Measurements from ENCODE around the gene PDCD11.

The PDCD11 gene

DNA sequence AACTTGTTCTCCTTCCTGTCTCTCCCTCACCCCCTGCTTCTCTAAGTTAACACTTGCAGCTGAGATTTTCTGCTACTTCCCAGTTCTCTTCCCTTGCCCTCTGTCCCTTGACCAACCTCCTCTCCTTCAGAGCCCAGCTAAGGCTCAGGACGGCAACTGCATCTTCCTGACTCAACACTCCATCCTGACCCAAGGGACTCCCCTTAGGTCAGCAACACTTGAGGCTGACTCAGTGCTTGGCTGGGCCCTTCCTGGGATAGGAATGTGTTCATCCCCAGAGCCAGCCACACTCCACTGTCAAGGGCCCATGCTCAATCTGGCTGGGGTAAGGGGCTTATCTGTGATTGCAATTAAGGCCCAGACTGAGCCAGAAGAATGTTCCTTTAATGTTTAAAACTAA is 52.3 kb downstream of the PDCD11 start:
- Histone ChIP-seq H3K4me2 (peak overlapping the region; percentile 100), H3K27ac (0 out of 2 replicates have a peak overlapping the region, but pooled peaks have one; percentile 2), H3K4me1 (peaks cover 63% of the 10 kb centered on the region), H3K4me3 (no peak overlapping the region), H4K20me1 (peaks cover 60% of the 10 kb centered on the region), H3K9ac (no peak overlapping the region), H3K27me3 (no peaks in the 10 kb centered on the region), H3K9me3 (no peaks in the 10 kb centered on the region), H3K36me3 (peaks cover 62% of the 10 kb centered on the region)
- TF ChIP-seq Cebpa-rat (IDR thresholded peaks at IDR 0.05): no peak

DNA sequence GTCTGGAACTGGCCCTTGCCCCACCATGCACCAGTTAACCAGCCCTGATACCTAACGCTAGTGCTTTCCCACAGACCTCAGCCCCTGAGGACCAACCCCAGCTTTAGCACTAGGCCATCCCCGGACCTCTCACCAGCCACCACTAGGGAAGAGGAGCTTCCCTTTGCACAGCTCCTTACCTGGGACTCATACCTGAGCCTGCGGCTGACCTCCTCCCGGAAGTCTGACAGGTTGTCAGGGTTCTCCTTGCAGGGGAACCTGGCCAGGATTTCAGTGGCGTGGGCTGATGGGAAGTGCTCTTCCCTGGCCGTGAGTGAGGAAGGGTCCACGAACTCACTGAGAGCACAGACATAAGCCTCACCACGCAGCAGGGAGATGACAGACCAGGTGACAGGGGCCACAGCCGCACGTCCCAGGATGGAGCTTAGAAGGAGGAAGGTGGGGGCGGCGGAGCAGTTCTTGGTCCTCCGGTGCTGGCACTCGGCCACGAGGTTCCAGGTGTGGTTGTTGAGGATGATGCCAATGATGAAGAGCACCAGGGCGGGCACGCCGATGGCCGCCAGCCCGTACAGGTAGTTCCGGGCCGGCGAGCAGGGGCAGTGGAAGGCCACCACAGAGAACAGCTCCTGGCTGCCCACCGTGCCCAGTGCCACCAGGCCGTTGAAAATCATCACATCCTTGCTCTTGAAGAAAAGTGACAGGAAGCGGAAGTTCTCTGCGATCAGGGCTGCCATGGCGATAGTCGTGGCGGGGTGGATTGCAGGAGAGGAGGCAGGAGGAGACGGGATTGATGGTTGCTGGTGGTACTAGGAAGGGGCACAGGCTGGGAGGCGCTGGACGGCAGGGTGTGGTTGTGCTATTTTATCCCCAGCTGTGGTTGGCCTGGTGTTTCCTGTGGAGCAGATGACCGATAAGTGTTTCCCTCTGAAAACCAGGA is 53.0 kb downstream of the PDCD11 start:
- H3K27me3 ChIP-seq: no peaks in the 10 kb centered on the region
- H3K4me1 ChIP-seq: peaks cover 68% of the 10 kb centered on the region
- 0 out of 2 replicates have a peak overlapping the region, but pooled peaks have one; percentile 84 for H3K9ac ChIP-seq
- peaks cover 55% of the 10 kb centered on the region for H3K36me3 ChIP-seq
- H3K9me3 ChIP-seq: no peaks in the 10 kb centered on the region
- no peak for TF ChIP-seq Cebpa-rat (IDR thresholded peaks at IDR 0.05)
- H3K27ac ChIP-seq: peak overlapping the region; percentile 84
- H3K4me2 ChIP-seq: peak overlapping the region; percentile 100
- H4K20me1 ChIP-seq: peaks cover 53% of the 10 kb centered on the region
- 0 out of 2 replicates have a peak overlapping the region, but pooled peaks have one; percentile 16 for H3K4me3 ChIP-seq

DNA sequence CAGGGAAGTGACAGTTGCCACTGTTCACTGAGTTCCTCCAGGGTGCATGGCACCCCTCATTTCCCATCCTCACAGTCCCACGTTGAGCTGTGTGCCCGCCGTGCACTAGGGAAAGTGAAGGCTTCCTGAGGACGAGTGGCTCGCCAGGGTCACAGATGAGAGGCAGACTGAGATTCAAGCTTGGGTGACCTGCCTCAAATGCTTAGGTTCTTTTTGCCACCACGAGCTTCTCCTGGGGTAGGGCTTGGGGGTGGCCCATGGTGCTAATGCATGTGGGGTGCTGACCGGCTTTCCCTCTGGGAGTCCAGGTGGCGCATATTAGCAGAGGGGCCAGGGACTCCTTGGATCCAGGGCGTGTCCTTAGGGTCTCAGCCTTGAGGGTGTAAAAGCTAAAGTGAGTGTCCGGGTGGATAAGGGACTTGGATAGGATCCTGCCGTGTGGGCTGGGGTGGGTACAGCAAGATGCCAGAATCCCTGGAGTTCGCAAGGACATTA is 53.8 kb downstream of the PDCD11 start:
- peaks cover 47% of the 10 kb centered on the region for H3K36me3 ChIP-seq
- H3K9me3 ChIP-seq: no peaks in the 10 kb centered on the region
- peak overlapping the region; percentile 100 for H3K4me2 ChIP-seq
- H3K27ac ChIP-seq: peak overlapping the region; percentile 84
- TF ChIP-seq Cebpa-rat (IDR thresholded peaks at IDR 0.05): no peak
- H4K20me1 ChIP-seq: peaks cover 46% of the 10 kb centered on the region
- H3K4me3 ChIP-seq: peak overlapping the region; percentile 83
- H3K9ac ChIP-seq: peak overlapping the region; percentile 84
- no peaks in the 10 kb centered on the region for H3K27me3 ChIP-seq
- peaks cover 68% of the 10 kb centered on the region for H3K4me1 ChIP-seq

DNA sequence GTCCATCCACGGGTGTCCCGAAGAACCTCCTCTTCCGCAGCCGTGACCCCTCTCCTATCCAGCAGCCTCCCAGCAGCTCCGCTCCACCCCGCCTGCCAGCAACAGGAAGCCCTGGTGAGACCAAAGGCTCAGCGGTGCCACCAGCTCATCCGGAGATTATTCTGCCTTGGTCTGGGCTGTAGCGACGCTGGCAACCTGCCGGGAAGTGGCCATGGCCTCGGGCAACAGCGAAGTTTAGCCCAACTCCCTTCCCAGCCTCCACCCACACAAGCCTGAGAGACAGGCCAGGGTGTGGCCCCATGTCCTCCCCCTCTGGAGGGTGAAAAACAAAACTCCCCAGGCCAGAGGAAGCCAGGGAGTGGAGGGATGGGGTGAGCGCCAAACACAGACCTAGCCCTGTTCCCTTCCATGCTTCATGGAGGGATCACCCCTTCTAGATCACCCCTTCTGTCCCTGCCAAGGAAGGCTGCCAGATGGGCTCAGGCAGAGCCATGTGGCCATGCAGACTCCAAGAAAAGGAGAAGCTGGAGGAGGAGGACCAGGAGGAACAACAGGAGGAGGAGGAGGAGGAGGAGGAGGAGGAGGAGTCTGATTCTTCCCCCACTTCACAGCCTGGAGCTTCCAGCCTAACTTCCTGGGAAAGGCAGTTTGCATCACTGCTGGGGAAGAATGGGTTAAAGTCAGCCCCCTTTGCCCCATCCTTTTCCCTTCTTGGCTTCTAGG is 54.8 kb downstream of the PDCD11 start:
- Histone ChIP-seq H3K4me3 (peak overlapping the region; percentile 83), H3K4me2 (peak overlapping the region; percentile 100), H3K9ac (peak overlapping the region; percentile 84), H4K20me1 (peaks cover 36% of the 10 kb centered on the region), H3K27ac (peak overlapping the region; percentile 84), H3K4me1 (peaks cover 68% of the 10 kb centered on the region), H3K9me3 (no peaks in the 10 kb centered on the region), H3K27me3 (no peaks in the 10 kb centered on the region), H3K36me3 (peaks cover 37% of the 10 kb centered on the region)
- no peak for TF ChIP-seq Cebpa-rat (IDR thresholded peaks at IDR 0.05)

DNA sequence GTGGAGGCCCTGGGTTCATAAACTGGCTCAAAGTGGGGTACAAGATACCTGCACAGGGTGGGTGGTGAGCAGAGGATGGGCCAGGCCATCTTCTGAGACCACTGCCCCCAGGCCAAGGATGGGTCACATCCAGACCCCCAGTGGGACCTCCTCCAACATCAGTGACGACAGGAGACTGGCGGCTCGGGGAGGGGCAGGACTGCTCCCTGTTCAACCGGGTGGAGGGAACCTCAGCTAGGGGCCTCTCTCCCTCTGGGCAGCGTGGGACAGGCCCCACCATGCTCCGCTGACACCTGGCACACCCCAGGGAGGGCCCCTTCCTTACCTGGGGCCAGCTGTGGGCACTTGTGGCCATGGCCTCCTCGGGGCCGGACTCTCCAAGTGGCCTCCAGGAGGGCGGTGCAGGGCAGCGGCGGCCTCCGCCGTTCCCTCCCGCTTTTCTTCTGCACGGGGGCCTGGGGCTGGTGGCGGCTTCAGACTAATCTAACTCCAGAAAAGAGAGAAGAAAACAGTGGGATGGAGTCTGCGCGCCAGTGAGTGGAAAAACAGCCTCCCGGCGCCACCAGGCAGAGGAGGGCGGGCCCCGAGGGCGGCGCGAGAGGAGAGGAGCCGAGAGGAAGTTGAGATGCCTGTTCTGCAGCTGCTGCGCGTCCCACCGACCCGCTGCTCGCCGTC is 55.5 kb downstream of the PDCD11 start, which contains the start of gene CALHM2:
Gene CALHM2 (minus strand): TSS at position 540 of the 675 bp plus-strand sequence. CDS start 2,429 bp downstream, outside the sequence.
- H3K9ac ChIP-seq: peak within 1 kb of the TSS; percentile 84

DNA sequence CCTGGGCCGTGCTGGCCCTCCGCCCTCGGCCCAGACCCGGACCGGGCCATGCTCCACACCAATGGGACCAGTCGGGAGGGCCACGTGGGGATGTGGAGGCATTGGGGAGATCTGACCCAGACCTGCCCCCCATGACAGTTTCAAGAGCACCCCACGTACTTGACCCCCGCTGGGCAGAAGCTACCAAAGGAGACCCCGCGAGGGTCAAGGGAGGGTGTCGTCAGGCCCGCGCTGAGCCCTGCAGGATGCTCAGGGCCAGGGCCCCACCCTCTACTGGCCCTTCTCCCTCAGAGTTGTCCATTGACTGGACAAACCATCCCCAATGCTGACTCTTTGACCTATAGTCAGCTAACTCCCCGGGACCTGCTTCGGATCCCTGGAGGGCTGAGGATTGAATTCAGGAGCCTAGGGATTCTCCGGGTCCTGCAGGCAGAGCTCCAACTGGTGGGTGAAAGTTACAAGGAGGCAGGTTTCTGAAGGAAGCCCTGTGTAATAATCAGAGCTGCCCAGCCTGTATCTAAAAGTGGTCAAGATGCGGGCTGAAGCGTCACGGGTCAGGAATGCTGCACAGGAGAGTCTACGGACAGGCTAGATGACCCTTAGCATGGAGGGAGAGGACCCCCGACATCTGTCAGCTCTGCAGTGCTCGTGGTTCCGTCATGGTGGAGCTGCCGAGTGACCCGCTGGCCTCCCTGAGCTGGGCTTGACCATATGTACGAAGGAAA is 56.2 kb downstream of the PDCD11 start:
- Histone ChIP-seq H3K9ac (peak overlapping the region; percentile 84), H3K27ac (peak overlapping the region; percentile 84), H3K4me1 (peaks cover 71% of the 10 kb centered on the region), H3K4me2 (peak overlapping the region; percentile 100), H3K36me3 (peaks cover 23% of the 10 kb centered on the region), H3K27me3 (no peaks in the 10 kb centered on the region), H3K9me3 (no peaks in the 10 kb centered on the region), H3K4me3 (peak overlapping the region; percentile 83), H4K20me1 (peaks cover 22% of the 10 kb centered on the region)
- no peak for TF ChIP-seq Cebpa-rat (IDR thresholded peaks at IDR 0.05)

More for the DNA sequence above, 55.5 kb downstream of the PDCD11 start, which contains the start of gene CALHM2:
- peaks cover 29% of the 10 kb centered on the region for H4K20me1 ChIP-seq
- peaks cover 71% of the 10 kb centered on the region for H3K4me1 ChIP-seq
- no peaks in the 10 kb centered on the region for H3K9me3 ChIP-seq
- H3K27ac ChIP-seq: peak within 1 kb of the TSS; percentile 84
- peak within 1 kb of the TSS; percentile 83 for H3K4me3 ChIP-seq
- peak within 1 kb of the TSS; percentile 100 for H3K4me2 ChIP-seq
- H3K27me3 ChIP-seq: no peaks in the 10 kb centered on the region
- peaks cover 30% of the 10 kb centered on the region for H3K36me3 ChIP-seq
- no peak for TF ChIP-seq Cebpa-rat (IDR thresholded peaks at IDR 0.05)

DNA sequence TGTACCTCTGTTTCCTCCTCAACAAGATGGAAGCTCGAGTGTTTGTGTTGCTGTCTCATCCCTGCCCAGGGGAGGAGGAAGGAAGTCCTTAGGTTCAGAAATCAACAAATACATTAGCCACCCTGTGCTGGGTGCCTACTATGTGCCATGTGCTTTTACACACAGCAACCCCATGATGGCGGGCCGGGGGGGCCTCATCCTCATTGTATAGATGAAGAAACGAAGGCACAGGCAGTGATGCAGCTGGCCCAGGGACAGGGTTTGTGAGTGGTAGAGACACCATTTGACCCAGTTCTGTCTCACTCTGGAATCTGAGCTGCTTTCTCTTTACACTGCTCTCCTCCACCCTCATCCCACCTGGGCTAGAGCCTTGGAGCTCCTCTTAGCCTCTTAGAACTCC is 57.6 kb downstream of the PDCD11 start:
- Histone ChIP-seq H3K4me2 (no peak overlapping the region; the same call in 1 of the 2 replicates), H3K27me3 (no peaks in the 10 kb centered on the region), H3K36me3 (peaks cover 10% of the 10 kb centered on the region), H4K20me1 (peaks cover 15% of the 10 kb centered on the region), H3K4me3 (no peak overlapping the region), H3K27ac (no peak overlapping the region), H3K9me3 (no peaks in the 10 kb centered on the region), H3K4me1 (peaks cover 71% of the 10 kb centered on the region), H3K9ac (no peak overlapping the region)
- no peak for TF ChIP-seq Cebpa-rat (IDR thresholded peaks at IDR 0.05)

DNA sequence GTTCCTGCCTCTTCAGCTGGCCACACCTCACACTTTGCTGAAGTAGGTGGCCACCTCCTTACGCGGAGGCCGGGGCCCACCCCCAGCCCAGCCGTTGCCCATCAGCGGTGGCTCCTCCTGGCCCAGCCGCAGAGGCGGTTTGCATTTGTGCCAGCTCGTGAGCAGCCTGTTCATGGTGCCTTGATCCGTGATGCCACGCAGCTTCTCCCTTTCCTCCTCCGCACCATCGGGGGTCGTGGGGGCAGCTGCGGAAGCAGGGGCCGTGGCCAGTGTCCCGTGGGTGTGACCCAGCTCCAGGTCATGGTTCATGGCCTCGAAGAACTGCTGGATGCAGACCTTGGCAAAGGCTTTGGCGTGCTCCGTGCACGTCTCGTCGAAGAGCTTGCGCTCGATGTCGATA is 58.8 kb downstream of the PDCD11 start:
- H3K9ac ChIP-seq: no peak overlapping the region
- no peak overlapping the region for H3K4me2 ChIP-seq
- no peak overlapping the region for H3K4me3 ChIP-seq
- no peaks in the 10 kb centered on the region for H3K9me3 ChIP-seq
- H3K36me3 ChIP-seq: no peaks in the 10 kb centered on the region
- no peak overlapping the region for H3K27ac ChIP-seq
- no peaks in the 10 kb centered on the region for H3K27me3 ChIP-seq
- peaks cover 71% of the 10 kb centered on the region for H3K4me1 ChIP-seq
- H4K20me1 ChIP-seq: peaks cover 3% of the 10 kb centered on the region; the same call in 1 of the 2 replicates
- no peak for TF ChIP-seq Cebpa-rat (IDR thresholded peaks at IDR 0.05)

Measured in BLaER1 (cell line).